CD4-positive, alpha-beta T cell treated with Interleukin-12 subunit alpha and Interleukin-12 subunit beta, for 1 hour (primary cell): ENCODE results near the gene SEMA3D.
"Not testable (repeated sequence)": the region's sequence is repeated elsewhere in the genome, so short reads cannot be mapped to it uniquely, and the experiment has no call there.

Experiments used
- DNase-seq: peaks from one replicate; pipeline ENCODE4 v3.0.0-alpha.2; 2020

SEMA3D gene

GRCh38 chr7:85022064-85022697, 164.7 kb downstream of the SEMA3D start:
- DNase-seq = no peak

DNA sequence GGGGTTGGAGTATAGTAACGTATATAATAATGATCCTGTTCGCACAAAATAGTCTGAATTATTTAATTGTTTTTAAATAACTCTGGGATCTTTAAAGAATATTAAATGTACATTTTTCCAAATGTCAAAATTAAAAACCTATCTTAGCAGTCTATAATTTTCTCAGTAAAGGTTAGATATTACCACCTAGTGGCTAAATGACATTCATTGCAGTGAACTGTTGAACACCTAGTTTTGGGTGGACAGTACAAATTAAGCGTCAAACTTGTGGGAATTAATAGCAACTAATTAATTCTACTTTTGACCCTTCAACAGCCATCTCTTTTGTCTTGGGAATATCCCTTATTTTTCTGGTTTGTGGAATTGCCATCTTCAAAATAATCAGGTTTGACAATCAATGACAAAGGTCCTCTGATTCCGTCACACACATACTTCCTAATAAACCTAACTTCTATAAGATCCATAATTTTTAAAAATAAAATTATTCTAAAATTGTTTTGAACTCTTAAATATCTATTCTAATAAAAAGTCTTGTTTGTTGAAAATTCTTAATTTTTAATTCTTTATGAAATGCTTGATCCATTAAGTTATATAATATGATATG, 165.7 kb downstream of the SEMA3D start:
- DNase-seq = no peak

DNA sequence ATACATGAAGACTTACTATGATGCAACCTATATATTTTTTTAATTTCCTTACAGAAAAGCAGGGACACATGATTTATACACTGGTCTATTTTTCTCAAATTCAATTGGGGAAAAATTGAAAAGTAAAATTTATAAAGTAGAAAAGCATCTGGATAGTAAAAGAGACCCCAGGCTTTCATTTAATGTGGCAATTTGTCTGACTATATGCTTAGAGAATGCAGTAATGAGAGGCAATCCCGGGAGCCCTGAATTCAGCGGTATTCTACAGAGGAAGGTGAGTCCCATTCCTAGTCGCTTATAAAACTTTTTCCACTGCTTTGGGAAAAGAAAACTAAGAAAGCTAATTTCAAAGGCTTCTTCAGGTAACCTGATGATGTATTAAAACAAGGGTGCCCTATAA, 167.1 kb downstream of the SEMA3D start:
- DNase-seq = no peak

DNA sequence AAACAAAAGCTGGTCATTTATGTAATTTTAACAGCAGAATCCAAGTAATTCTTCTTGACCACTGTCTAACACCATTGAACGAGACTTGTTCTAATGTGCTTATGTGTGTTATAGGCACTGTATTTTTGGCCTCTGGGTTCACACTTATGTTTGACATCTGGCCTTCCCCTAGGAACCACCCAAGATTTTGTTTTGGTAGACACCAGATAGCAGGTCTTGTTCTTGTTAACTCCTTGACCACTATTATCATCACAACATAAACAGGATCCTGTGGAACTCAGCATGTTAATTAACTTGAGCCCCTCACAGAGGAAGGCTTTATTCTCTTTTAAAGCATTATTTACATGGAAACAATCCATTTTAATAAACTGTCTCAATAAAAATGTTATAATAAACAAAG, 167.7 kb downstream of the SEMA3D start:
- DNase-seq = no peak

DNA sequence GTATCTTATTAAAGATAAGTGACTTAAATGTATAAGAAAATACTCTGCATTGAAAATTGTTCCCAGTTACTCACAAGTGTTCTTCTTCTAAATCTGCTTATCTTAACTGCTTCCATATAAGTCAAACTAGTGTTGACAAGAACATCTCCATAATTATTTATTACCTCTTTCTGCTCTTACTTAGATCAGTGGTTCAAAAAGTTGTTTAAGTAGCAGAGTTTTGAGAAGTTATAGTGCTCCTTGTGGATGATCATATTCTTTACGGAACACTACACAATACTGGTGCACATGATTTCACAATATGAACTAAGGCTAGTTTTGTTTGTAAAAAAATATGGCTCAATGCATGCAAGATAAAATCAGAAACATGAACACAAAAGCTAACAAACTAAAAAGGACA, 168.4 kb downstream of the SEMA3D start:
- no peak for DNase-seq

DNA sequence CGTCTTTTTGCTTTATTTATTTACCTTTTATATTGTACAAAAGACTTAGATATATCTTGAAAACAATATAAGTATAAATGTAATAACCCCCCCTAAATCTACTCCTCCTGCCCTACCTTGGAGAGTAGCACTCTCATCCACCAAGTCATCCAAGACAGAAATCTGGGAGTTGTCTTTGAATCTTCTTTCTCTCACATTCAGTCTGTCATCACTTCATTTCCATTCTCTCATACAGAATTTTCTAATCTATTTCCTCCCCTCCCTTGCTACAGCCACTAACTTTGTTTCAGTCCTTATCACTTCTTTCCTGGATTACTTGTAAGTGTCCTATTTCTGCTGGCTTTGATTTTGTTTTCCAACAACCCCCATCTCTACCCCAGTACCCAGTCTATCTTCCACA, 170.6 kb downstream of the SEMA3D start:
- no peak for DNase-seq

- no peak for DNase-seq
These were observed 171.8 kb downstream of the SEMA3D start for GRCh38 chr7:85014936-85015660.

DNA sequence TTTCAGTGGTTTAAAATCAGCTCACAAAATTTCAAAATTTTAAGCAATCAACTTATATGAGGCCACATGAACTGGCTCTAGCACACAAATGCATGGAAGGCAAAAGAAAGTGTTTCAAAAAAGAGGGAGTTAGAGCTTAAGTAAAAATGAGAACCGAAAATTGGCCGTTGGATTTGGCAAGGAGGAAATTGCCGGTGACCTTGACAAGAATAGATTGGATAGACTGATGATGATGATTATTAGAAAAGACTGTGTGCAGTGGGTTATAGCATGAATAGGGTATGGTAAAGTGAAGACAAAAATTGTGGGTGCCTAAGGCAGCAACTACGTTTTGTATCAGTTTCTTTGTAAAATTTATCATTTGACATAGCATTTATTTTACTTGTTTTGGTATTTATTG, 175.7 kb downstream of the SEMA3D start:
- DNase-seq = no peak

GRCh38 chr7:85010306-85010705, 176.6 kb downstream of the SEMA3D start:
- DNase-seq = no peak

DNA sequence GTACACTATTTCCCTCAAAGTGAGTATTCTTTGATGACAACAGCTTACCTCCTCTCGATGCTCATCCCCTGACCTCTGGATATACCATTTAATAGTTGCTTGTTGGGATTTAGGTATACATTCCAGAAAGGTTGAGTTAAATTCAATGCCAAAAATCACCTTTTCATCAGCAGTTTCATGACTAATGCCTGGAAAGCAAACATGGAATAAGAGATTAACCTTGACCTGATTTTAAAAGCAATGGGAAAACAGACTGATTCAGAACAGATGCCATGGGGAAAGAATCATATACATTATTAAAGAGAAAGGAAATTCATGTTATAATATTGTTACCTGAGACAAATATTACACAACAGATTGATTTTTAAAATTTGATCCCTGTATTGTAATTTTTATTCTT, 180.1 kb downstream of the SEMA3D start:
- DNase-seq = no peak

GRCh38 chr7:85004402-85004801, 182.5 kb downstream of the SEMA3D start:
- no peak for DNase-seq

DNA sequence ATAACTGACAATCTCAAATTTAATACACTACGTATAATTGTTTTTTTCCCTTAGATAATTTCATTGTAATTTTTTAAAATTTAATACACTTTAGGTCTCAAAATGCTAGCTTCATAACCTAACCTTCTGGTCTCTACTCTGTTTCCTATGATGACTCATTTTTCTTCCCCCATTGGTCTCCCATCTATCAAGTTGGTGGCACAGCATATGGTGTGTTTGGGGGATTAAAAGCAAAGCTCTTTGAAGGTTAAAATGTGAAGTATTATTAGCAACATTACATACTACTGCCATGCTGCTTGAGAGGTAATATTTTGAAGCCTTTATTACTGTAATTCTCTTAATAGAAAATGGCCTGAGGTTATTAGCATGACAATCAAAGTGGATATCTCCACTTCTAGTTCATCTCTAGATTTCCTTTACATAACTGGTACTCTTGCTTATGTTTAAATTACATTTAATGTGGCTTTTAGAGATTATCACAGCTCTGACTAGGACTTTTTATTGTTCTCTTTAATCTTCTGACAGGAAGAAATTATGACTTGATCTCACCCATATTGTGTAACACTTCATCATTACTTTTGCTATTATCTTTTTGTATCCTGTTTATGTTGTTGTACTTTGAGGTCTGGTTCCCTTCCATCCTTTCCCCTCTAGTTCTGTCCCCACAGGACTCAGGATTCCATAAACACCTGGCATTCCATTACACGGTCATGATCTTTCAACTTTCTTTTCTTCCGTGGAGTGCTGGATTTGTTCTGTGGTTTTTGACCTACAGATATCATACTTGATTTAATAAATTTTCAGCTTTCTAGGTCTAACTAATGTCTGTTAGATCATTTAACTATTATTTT, 185.1 kb downstream of the SEMA3D start:
- no peak for DNase-seq

GRCh38 chr7:85000735-85001350, 186.0 kb downstream of the SEMA3D start:
- DNase-seq = no peak

- DNase-seq = no peak
These were observed 187.4 kb downstream of the SEMA3D start for GRCh38 chr7:84999450-84999849.

GRCh38 chr7:84998665-84999064, 188.2 kb downstream of the SEMA3D start:
- DNase-seq = no peak

DNA sequence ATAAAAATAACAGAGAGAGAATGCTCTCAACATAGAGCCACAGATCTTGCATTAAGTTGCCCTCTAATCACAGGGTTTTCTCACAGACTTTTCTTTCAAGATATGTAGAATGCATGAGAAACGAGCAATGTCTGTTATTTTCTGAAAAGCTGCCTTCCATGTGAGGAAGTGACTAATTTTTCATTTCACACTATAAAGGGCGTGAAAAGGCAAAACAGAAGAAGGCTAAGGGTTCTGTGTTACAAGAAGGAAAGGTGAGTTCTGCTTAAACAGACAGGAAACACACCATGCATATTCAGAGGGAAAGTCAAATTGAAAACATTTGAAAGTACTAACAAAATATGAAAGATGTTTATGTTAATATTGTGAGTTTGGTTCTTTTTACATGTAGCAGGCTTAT, 189.2 kb downstream of the SEMA3D start:
- DNase-seq = no peak

GRCh38 chr7:84992954-84993353, 193.9 kb downstream of the SEMA3D start:
- not testable (repeated sequence) for DNase-seq

DNA sequence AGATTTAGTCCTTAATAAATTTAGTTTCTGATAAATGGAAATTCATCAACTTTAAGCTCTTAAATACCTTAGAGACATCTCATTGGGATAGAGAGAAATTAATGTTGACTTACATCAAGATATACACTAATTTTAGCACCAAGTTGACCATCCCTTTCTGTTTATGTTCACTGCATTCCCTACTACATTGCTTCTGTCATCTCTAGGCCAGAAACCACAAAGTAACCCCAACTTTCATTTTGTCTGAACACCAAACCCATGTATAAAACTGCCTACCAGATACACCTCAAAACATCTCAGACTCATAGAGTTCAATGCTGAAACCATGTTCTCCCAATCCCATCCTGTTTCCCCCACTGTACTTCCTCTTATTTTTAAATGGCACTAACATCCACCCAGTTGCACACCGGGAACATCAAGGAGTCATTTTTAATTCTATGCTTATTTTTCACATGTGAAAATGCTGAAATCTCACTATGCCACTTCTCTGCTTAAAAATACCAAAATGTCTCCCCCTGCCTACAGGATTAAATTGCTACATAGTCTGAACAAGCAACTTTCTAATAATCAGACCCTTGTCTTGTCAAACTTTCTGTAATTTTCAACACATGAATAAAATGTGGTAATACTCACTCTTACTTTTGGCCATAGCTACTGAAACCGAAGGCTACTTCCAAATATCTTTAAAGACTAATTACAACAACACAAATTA, 201.6 kb downstream of the SEMA3D start:
- DNase-seq = no peak

GRCh38 chr7:84982199-84982598, 204.7 kb downstream of the SEMA3D start:
- DNase-seq = no peak

GRCh38 chr7:84981055-84981976, 205.5 kb downstream of the SEMA3D start:
- no peak for DNase-seq

- DNase-seq = no peak
These were observed 211.2 kb downstream of the SEMA3D start for GRCh38 chr7:84975586-84976185.
